ENCODE measurements around the gene CES2. TPM values are rescaled to one million over a fixed set of nuclear protein-coding genes. Genes with fewer than 3 reads are reported as not detected.

Gene CES2
- 34.2 and 39.3 TPM in 2 replicates for total RNA-seq

DNA sequence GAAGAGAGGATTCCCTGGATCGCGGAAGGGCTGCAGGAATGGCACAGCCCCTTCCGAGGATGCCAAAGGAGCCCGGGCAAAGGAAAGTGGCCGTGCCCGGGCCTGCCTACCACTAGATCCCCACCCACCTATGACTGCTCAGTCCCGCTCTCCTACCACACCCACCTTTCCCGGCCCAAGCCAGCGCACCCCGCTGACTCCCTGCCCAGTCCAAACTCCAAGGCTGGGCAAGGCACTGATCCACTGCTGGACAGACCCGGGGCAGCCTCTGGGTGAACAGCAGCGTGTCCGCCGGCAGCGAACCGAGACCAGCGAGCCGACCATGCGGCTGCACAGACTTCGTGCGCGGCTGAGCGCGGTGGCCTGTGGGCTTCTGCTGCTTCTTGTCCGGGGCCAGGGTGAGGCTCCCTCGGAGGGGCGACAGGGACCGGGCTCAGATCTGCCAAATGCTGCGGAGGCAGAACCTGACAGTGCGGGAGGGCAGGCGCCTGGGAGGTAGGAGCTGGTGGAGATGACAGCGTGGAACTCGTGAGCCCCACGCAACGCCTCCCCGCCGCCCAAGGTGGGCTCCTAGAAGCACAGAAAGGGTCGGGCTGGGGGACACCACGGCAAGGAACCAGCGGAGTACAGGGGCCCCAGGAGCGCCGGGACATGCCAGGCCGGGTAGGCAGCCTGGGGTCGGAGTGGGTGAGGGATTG, at the start of gene CES2:
TSS of gene CES2 (plus strand) at position 203 of the 698 bp plus-strand sequence. CDS start at position 323, 120 bp downstream.

DNA sequence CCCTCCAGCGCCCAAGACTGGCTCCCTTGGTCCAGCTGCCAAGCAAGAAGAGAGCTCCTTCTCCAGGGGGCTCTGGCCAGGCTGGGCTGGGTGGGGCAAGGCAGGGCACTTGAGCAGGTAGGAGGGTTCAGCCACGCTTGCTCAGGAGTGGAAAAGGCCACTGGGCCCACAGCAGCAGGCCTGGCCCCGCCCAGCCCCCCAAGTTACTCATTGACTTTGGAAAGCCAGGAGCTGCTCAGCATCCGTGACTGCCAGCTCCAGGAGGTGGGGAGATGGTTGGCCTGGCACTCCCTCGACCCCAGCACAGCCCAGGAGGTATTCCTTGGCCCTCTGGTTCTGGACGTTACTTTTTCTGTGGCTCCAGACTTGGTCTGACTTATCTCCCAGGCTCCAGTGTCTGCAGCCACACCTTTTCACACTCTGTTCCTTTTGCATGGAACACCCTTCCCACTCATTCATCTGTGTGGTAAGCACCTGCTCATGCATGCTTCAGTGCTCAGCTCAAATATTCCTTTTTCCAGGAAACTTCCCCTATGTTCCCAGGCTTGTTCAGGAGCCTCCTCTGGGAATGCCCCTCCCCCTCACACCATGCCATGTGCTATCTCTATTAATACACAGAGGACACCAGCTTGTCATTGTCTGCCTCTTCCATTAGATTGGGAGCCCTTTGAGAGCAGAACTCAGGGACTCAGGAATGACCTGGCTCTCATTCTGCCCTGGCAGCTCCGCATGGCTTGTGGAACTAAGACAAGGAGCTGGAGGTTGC, 16.3 kb upstream of the CES2 start, which contains the start of gene CDH16:
TSS of gene CDH16 (minus strand) at position 83 of the 766 bp plus-strand sequence. CDS start 820 bp downstream, outside the sequence.

GRCh38 chr16:66925322-66925840, 9.9 kb upstream of the CES2 start, which contains the start of gene RRAD:
Gene RRAD (minus strand): TSS chr16:66925535. CDS start chr16:66925179, 356 bp downstream.

GRCh38 chr16:66934138-66934838, 1.0 kb upstream of the CES2 start, which contains the start of gene CIAO2B:
Gene CIAO2B (minus strand): TSS chr16:66934402. CDS start chr16:66934364, 38 bp downstream.

DNA sequence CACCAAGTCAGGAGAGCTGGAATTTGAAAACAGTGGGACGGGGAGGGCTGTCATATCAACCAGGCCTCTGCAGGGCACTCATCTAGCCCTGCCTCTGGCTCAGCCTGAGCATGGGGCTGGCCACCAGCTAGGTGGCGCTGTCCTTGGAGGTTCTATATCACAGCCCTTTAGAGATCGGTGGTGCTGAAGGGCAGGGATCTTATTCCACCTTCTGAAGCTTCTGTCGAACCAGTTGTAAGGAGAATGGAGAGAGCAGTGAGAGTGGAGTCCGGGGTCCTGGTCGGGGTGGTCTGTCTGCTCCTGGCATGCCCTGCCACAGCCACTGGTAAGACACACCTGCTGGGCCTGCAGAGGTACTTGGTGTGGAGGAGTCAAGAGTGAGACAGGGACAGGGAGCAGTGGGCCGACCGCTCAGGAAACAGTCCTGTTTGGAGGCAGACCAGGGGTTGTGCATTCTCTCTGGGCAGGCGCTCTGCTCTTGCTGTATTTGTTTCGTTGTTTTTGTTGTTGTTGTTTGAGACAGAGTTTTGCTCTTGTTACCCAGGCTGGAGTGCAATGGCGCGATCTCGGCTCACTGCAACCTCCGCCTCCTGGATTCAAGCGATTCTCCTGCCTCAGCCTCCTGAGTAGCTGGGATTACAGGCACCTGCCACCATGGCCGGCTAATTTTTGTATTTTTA, 25.9 kb downstream of the CES2 start, which contains the start of gene CES3:
TSS of gene CES3 (plus strand) at position 202 of the 680 bp plus-strand sequence. CDS start at position 244, 42 bp downstream.

GRCh38 chr16:66988197-66988788, 53.0 kb downstream of the CES2 start, which contains the start of gene CES4A:
Gene CES4A (plus strand): TSS chr16:66988589. CDS start chr16:66988773, 184 bp downstream.

Other genes starting within 250 kb of the CES2 start
- 16.9 and 20.3 TPM in 2 replicates for gene CMTM4, start 238.8 kb upstream of the CES2 start, total RNA-seq
- 67.6 and 76.4 TPM in 2 replicates for gene DYNC1LI2, start 183.9 kb upstream of the CES2 start, total RNA-seq
- not detected in 2 replicates for gene TERB1, start 133.9 kb upstream of the CES2 start, total RNA-seq
- gene NAE1, start 104.5 kb upstream of the CES2 start, total RNA-seq: 79.4 and 81.3 TPM in 2 replicates
- gene CA7, start 91.1 kb upstream of the CES2 start, total RNA-seq: not detected in 2 replicates
- 8.8 and 14.3 TPM in 2 replicates for gene PDP2, start 55.0 kb upstream of the CES2 start, total RNA-seq
- not detected in 2 replicates for gene CDH16, start 16.6 kb upstream of the CES2 start, total RNA-seq
- 0.98 and 1.5 TPM in 2 replicates for gene RRAD, start 10.0 kb upstream of the CES2 start, total RNA-seq
- gene CIAO2B, start 1.1 kb upstream of the CES2 start, total RNA-seq: 92.9 and 125 TPM in 2 replicates
- under 0.01 TPM in 2 replicates for gene CES3, start 25.8 kb downstream of the CES2 start, total RNA-seq
- gene CES4A, start 53.1 kb downstream of the CES2 start, total RNA-seq: 1.1 and 1.4 TPM in 2 replicates
- 49.2 and 85.2 TPM in 2 replicates for gene CBFB, start 93.6 kb downstream of the CES2 start, total RNA-seq
- gene PHAF1, start 174.4 kb downstream of the CES2 start, total RNA-seq: 11.4 and 14.9 TPM in 2 replicates
- gene B3GNT9, start 215.5 kb downstream of the CES2 start, total RNA-seq: 15.4 and 23.1 TPM in 2 replicates
- gene TRADD, start 224.4 kb downstream of the CES2 start, total RNA-seq: 12.1 and 14.7 TPM in 2 replicates
- gene FBXL8, start 224.4 kb downstream of the CES2 start, total RNA-seq: 10.8 and 19.5 TPM in 2 replicates
- 2.7 and 6.2 TPM in 2 replicates for gene HSF4, start 229.2 kb downstream of the CES2 start, total RNA-seq
- 5.9 and 7.3 TPM in 2 replicates for gene NOL3, start 235.0 kb downstream of the CES2 start, total RNA-seq
- gene MATCAP1, start 248.4 kb downstream of the CES2 start, total RNA-seq: 12.9 and 17.8 TPM in 2 replicates